Measurements from ENCODE around the gene LDLRAD1.

DNA sequence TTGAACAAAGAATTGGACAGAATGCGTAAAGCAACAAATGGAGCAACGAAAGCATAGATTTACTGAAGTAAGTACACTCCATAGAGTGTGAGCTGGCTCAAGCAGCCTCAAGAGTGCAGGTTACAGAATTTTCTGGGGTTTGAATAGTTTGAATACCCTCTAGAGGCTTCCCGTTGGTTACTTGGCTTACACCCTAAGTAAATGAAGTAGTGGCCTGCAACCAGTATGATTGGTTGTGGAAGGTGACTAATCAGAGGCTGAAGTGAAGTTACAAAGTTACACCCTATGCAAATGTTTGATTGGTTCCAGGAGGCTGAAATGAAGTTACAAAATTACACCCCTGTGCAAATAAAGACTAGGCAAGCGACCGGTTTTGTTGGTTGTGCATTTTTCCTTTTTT is 46.3 kb upstream of the LDLRAD1 start:
- no peak for TF ChIP-seq POLR2AphosphoS5 (IDR thresholded peaks at IDR 0.05)
- TF ChIP-seq, protein P1, sequence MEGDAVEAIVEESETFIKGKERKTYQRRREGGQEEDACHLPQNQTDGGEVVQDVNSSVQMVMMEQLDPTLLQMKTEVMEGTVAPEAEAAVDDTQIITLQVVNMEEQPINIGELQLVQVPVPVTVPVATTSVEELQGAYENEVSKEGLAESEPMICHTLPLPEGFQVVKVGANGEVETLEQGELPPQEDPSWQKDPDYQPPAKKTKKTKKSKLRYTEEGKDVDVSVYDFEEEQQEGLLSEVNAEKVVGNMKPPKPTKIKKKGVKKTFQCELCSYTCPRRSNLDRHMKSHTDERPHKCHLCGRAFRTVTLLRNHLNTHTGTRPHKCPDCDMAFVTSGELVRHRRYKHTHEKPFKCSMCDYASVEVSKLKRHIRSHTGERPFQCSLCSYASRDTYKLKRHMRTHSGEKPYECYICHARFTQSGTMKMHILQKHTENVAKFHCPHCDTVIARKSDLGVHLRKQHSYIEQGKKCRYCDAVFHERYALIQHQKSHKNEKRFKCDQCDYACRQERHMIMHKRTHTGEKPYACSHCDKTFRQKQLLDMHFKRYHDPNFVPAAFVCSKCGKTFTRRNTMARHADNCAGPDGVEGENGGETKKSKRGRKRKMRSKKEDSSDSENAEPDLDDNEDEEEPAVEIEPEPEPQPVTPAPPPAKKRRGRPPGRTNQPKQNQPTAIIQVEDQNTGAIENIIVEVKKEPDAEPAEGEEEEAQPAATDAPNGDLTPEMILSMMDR (IDR thresholded peaks at IDR 0.05): no peak
